Kidney epithelial cell (primary cell): ENCODE results near the gene SPATA18. TPM values are rescaled to one million over a fixed set of nuclear protein-coding genes. Genes with fewer than 3 reads are reported as not detected.
"Not testable (repeated sequence)": the region's sequence is repeated elsewhere in the genome, so short reads cannot be mapped to it uniquely, and the experiment has no call there.

Experiments
- DNase-seq: peaks from one replicate; pipeline ENCODE4 v3.0.0-alpha.2; 2010; ENCODE audit warnings: low read depth
- H3K27me3 ChIP-seq: 2 replicates; pipeline ENCODE4 v1.6.0; 2011; ENCODE audit warnings: low read length; ENCODE audit not compliant: control insufficient read depth, insufficient read depth
- H3K36me3 ChIP-seq: 2 replicates; pipeline ENCODE4 v1.5.1; 2011; ENCODE audit warnings: low read length; ENCODE audit not compliant: control insufficient read depth, insufficient read depth
- H3K4me3 ChIP-seq: 2 replicates; pipeline ENCODE4 v1.5.1; 2011; ENCODE audit warnings: low read depth, mild to moderate bottlenecking, control low read depth, low read length
- CTCF ChIP-seq: IDR thresholded peaks from 2 replicates; pipeline ENCODE4 v1.5.1; 2011; ENCODE audit warnings: mild to moderate bottlenecking, moderate library complexity, low read length, control low read depth, inconsistent platforms; ENCODE audit not compliant: insufficient read depth, poor library complexity, severe bottlenecking
- total RNA-seq: library from RNA; depleted of rRNA; stranded (reverse); fragments of >200 nt; gene quantifications from 2 replicates; pipeline ENCODE4 v1.2.3, GENCODE V29; 2015

The SPATA18 gene
- total RNA-seq, 1 donor from 2014 or later = 10.5 TPM

GRCh38 chr4:52126966-52127365, 75.9 kb downstream of the SPATA18 start:
- Histone ChIP-seq H3K27me3 (no peaks in the 10 kb centered on the region), H3K4me3 (no peak overlapping the region), H3K36me3 (no peaks in the 10 kb centered on the region)
- TF ChIP-seq CTCF = no peak
- no peak for DNase-seq

- no peak for TF ChIP-seq CTCF
- H3K4me3 ChIP-seq = no peak overlapping the region
- H3K27me3 ChIP-seq = no peaks in the 10 kb centered on the region
- no peaks in the 10 kb centered on the region for H3K36me3 ChIP-seq
- no peak for DNase-seq
Measured at GRCh38 chr4:52135171-52135570, 84.1 kb downstream of the SPATA18 start.

- H3K27me3 ChIP-seq, H3K36me3 ChIP-seq, H3K4me3 ChIP-seq, DNase-seq: not testable (repeated sequence)
Measured at GRCh38 chr4:52137152-52137551, 86.0 kb downstream of the SPATA18 start.

- no peaks in the 10 kb centered on the region for H3K36me3 ChIP-seq
- no peaks in the 10 kb centered on the region for H3K27me3 ChIP-seq
- no peak overlapping the region for H3K4me3 ChIP-seq
- no peak for DNase-seq
- TF ChIP-seq CTCF = no peak
Measured at GRCh38 chr4:52142816-52143215, 91.7 kb downstream of the SPATA18 start.

- TF ChIP-seq CTCF = no peak
- DNase-seq = no peak
- no peaks in the 10 kb centered on the region for H3K27me3 ChIP-seq
Measured at GRCh38 chr4:52143815-52144214, 92.7 kb downstream of the SPATA18 start.

GRCh38 chr4:52144372-52144771, 93.3 kb downstream of the SPATA18 start:
- Histone ChIP-seq H3K36me3 (no peaks in the 10 kb centered on the region), H3K27me3 (no peaks in the 10 kb centered on the region), H3K4me3 (no peak overlapping the region)
- no peak for TF ChIP-seq CTCF
- no peak for DNase-seq

More at GRCh38 chr4:52143815-52144214, 92.7 kb downstream of the SPATA18 start:
- Histone ChIP-seq H3K4me3 (no peak overlapping the region), H3K36me3 (no peaks in the 10 kb centered on the region)

Other genes with a start within 250 kb of the SPATA18 start
- gene DCUN1D4, start 208.2 kb upstream of the SPATA18 start, total RNA-seq = 19.7 and 26.1 TPM in 2 replicates
- gene LRRC66, start 30.9 kb upstream of the SPATA18 start, total RNA-seq = 0.04 and 0.68 TPM in 2 replicates
- gene SGCB, start 13.0 kb upstream of the SPATA18 start, total RNA-seq = 20.7 and 21.1 TPM in 2 replicates